HEK293 (cell line): ENCODE results near the gene RTN1.

ENCODE experiments used
- BCL11A ChIP-seq: fragments of 450-650 bp; formaldehyde crosslinking; IDR thresholded peaks from 2 replicates; pipeline ENCODE4 v1.5.1; 2016; ENCODE audit warnings: low read depth, missing biosample characterization, missing genetic modification characterization
- BCL6B ChIP-seq: fragments of 450-650 bp; formaldehyde crosslinking; IDR thresholded peaks from 2 replicates; pipeline ENCODE4 v1.5.1; 2017; ENCODE audit warnings: missing biosample characterization, missing genetic modification characterization
- GFI1B ChIP-seq: fragments of 450-650 bp; formaldehyde crosslinking; IDR thresholded peaks from 2 replicates; pipeline ENCODE4 v1.5.1; 2016; ENCODE audit warnings: missing biosample characterization, missing genetic modification characterization
- GLI2 ChIP-seq: fragments of 450-650 bp; formaldehyde crosslinking; IDR thresholded peaks from 2 replicates; pipeline ENCODE4; 2017; ENCODE audit warnings: missing biosample characterization, missing genetic modification characterization, low read depth, borderline replicate concordance
- GLI4 ChIP-seq: fragments of 450-650 bp; formaldehyde crosslinking; IDR thresholded peaks from 2 replicates; pipeline ENCODE4 v1.5.1; 2016; ENCODE audit warnings: missing biosample characterization, missing genetic modification characterization
- HOXC10 ChIP-seq: sonication (generic); formaldehyde crosslinking; IDR thresholded peaks from 2 replicates; pipeline ENCODE4 v1.8.1; 2023; ENCODE audit warnings: mild to moderate bottlenecking, missing genetic modification reagents
- MZF1 ChIP-seq: fragments of 450-650 bp; formaldehyde crosslinking; IDR thresholded peaks from 2 replicates; pipeline ENCODE4 v1.5.1; 2017; ENCODE audit warnings: missing biosample characterization, missing genetic modification characterization, borderline replicate concordance
- OSR2 ChIP-seq: fragments of 450-650 bp; formaldehyde crosslinking; IDR thresholded peaks from 2 replicates; pipeline ENCODE4 v1.5.1; 2016; ENCODE audit warnings: missing biosample characterization, missing genetic modification characterization
- RBAK ChIP-seq: fragments of 450-650 bp; formaldehyde crosslinking; IDR thresholded peaks from 2 replicates; pipeline ENCODE4 v1.5.1; 2016; ENCODE audit warnings: missing biosample characterization, missing genetic modification characterization
- SCRT2 ChIP-seq: fragments of 450-650 bp; formaldehyde crosslinking; IDR thresholded peaks from 2 replicates; pipeline ENCODE4 v1.5.1; 2016; ENCODE audit warnings: missing biosample characterization, missing genetic modification characterization
- SP7 ChIP-seq: fragments of 450-650 bp; formaldehyde crosslinking; IDR thresholded peaks from 2 replicates; pipeline ENCODE4 v1.5.1; 2016; ENCODE audit warnings: missing biosample characterization, missing genetic modification characterization
- ZBTB17 ChIP-seq: fragments of 450-650 bp; formaldehyde crosslinking; IDR thresholded peaks from 2 replicates; pipeline ENCODE4 v1.5.1; 2016; ENCODE audit warnings: missing biosample characterization, missing genetic modification characterization
- ZBTB20 ChIP-seq: fragments of 450-650 bp; formaldehyde crosslinking; IDR thresholded peaks from 2 replicates; pipeline ENCODE4 v1.5.1; 2016; ENCODE audit warnings: missing biosample characterization, missing genetic modification characterization
- ZIC2 ChIP-seq: fragments of 450-650 bp; formaldehyde crosslinking; IDR thresholded peaks from 2 replicates; pipeline ENCODE4 v1.5.1; 2016; ENCODE audit warnings: missing biosample characterization, missing genetic modification characterization
- ZNF10 ChIP-seq: fragments of 450-650 bp; formaldehyde crosslinking; IDR thresholded peaks from 2 replicates; pipeline ENCODE4 v1.5.1; 2017; ENCODE audit warnings: missing biosample characterization, missing genetic modification characterization
- ZNF133 ChIP-seq: fragments of 450-650 bp; formaldehyde crosslinking; IDR thresholded peaks from 2 replicates; pipeline ENCODE4 v1.5.1; 2016; ENCODE audit warnings: missing biosample characterization, missing genetic modification characterization
- ZNF155 ChIP-seq: fragments of 450-650 bp; formaldehyde crosslinking; IDR thresholded peaks from 2 replicates; pipeline ENCODE4 v1.5.1; 2016; ENCODE audit warnings: missing biosample characterization, missing genetic modification characterization
- ZNF174 ChIP-seq: fragments of 450-650 bp; formaldehyde crosslinking; IDR thresholded peaks from 2 replicates; pipeline ENCODE4 v1.5.0; 2017; ENCODE audit warnings: missing biosample characterization, mild to moderate bottlenecking, missing genetic modification characterization
- ZNF19 ChIP-seq: fragments of 450-650 bp; formaldehyde crosslinking; IDR thresholded peaks from 2 replicates; pipeline ENCODE4; 2016; ENCODE audit warnings: missing biosample characterization, missing genetic modification characterization, low read depth
- ZNF24 ChIP-seq: fragments of 450-650 bp; formaldehyde crosslinking; IDR thresholded peaks from 2 replicates; pipeline ENCODE4 v1.5.1; 2016; ENCODE audit warnings: missing biosample characterization, missing genetic modification characterization
- ZNF248 ChIP-seq: fragments of 450-650 bp; formaldehyde crosslinking; IDR thresholded peaks from 2 replicates; pipeline ENCODE4 v1.5.1; 2017; ENCODE audit warnings: missing biosample characterization, missing genetic modification characterization
- ZNF280C ChIP-seq: fragments of 450-650 bp; formaldehyde crosslinking; IDR thresholded peaks from 2 replicates; pipeline ENCODE4 v1.5.1; 2016; ENCODE audit warnings: missing biosample characterization, missing genetic modification characterization
- ZNF302 ChIP-seq: fragments of 450-650 bp; formaldehyde crosslinking; IDR thresholded peaks from 2 replicates; pipeline ENCODE4 v1.5.1; 2016; ENCODE audit warnings: missing biosample characterization, missing genetic modification characterization, low read depth
- ZNF335 ChIP-seq: fragments of 450-650 bp; formaldehyde crosslinking; conservative IDR thresholded peaks from 2 replicates; pipeline ENCODE4 v1.5.1; 2016; ENCODE audit warnings: missing biosample characterization, missing genetic modification characterization
- ZNF501 ChIP-seq: fragments of 450-650 bp; formaldehyde crosslinking; IDR thresholded peaks from 2 replicates; pipeline ENCODE4 v1.5.1; 2016; ENCODE audit warnings: missing biosample characterization, missing genetic modification characterization
- ZNF530 ChIP-seq: fragments of 450-650 bp; formaldehyde crosslinking; IDR thresholded peaks from 2 replicates; pipeline ENCODE4 v1.5.1; 2016; ENCODE audit warnings: low read depth, missing biosample characterization, missing genetic modification characterization
- ZNF558 ChIP-seq: fragments of 450-650 bp; formaldehyde crosslinking; IDR thresholded peaks from 2 replicates; pipeline ENCODE4 v1.5.1; 2016; ENCODE audit warnings: missing biosample characterization, missing genetic modification characterization
- ZNF600 ChIP-seq: fragments of 450-650 bp; formaldehyde crosslinking; IDR thresholded peaks from 2 replicates; pipeline ENCODE4 v1.5.1; 2016; ENCODE audit warnings: missing biosample characterization, missing genetic modification characterization
- ZNF660 ChIP-seq: fragments of 450-650 bp; IDR thresholded peaks from 2 replicates; pipeline ENCODE4 v1.5.1; 2018; ENCODE audit warnings: missing biosample characterization, mild to moderate bottlenecking, missing genetic modification characterization
- ZNF664 ChIP-seq: fragments of 450-650 bp; formaldehyde crosslinking; IDR thresholded peaks from 2 replicates; pipeline ENCODE4 v1.5.1; 2016; ENCODE audit warnings: missing biosample characterization, missing genetic modification characterization
- ZNF677 ChIP-seq: fragments of 450-650 bp; IDR thresholded peaks from 2 replicates; pipeline ENCODE4 v1.5.0; 2018; ENCODE audit warnings: missing biosample characterization, mild to moderate bottlenecking, missing genetic modification characterization, moderate library complexity
- ZNF701 ChIP-seq: fragments of 450-650 bp; formaldehyde crosslinking; IDR thresholded peaks from 2 replicates; pipeline ENCODE4 v1.5.1; 2016; ENCODE audit warnings: missing biosample characterization, missing genetic modification characterization
- ZNF791 ChIP-seq: fragments of 450-650 bp; formaldehyde crosslinking; IDR thresholded peaks from 2 replicates; pipeline ENCODE4 v1.5.1; 2016; ENCODE audit warnings: missing biosample characterization, missing genetic modification characterization
- ZNF792 ChIP-seq: fragments of 450-650 bp; formaldehyde crosslinking; IDR thresholded peaks from 2 replicates; pipeline ENCODE4 v1.5.1; 2016; ENCODE audit warnings: missing biosample characterization, missing genetic modification characterization
- ZNF830 ChIP-seq: fragments of 450-650 bp; IDR thresholded peaks from 2 replicates; pipeline ENCODE4 v1.5.0; 2018; ENCODE audit warnings: missing biosample characterization, missing genetic modification characterization, low read depth, mild to moderate bottlenecking, moderate library complexity
- ZNF837 ChIP-seq: fragments of 450-650 bp; formaldehyde crosslinking; IDR thresholded peaks from 2 replicates; pipeline ENCODE4 v1.5.1; 2016; ENCODE audit warnings: missing biosample characterization, missing genetic modification characterization
- ZXDB ChIP-seq: fragments of 450-650 bp; formaldehyde crosslinking; IDR thresholded peaks from 2 replicates; pipeline ENCODE4 v1.5.1; 2016; ENCODE audit warnings: missing biosample characterization, missing genetic modification characterization
- TF ChIP-seq, protein P1 (sequence below): fragments of 450-650 bp; formaldehyde crosslinking; IDR thresholded peaks from 2 replicates; pipeline ENCODE4 v1.5.1; 2016; ENCODE audit warnings: missing biosample characterization, missing genetic modification characterization
- TF ChIP-seq, protein P2 (sequence below): sonication (generic); formaldehyde crosslinking; IDR thresholded peaks from 2 replicates; pipeline ENCODE4 v1.8.1; 2022; ENCODE audit warnings: mild to moderate bottlenecking, moderate library complexity, missing genetic modification reagents

Gene RTN1

GRCh38 chr14:59585891-59586554, 284.6 kb downstream of the RTN1 start (continued):
- TF ChIP-seq ZNF133 (tag by site-specific recombination): no peak
- no peak for TF ChIP-seq ZNF335 (tag by site-specific recombination)
- no peak for TF ChIP-seq BCL6B (tag by site-specific recombination)
- TF ChIP-seq ZNF302 (tag by site-specific recombination): no peak
- peak; percentile 67 for TF ChIP-seq ZBTB17 (tag by site-specific recombination)
- no peak for TF ChIP-seq ZNF664 (tag by site-specific recombination)
- TF ChIP-seq ZNF19 (tag by site-specific recombination): no peak
- no peak for TF ChIP-seq GFI1B (tag by site-specific recombination)
- TF ChIP-seq ZNF677 (tag by site-specific recombination): no peak
- TF ChIP-seq ZNF501 (tag by site-specific recombination): no peak
- TF ChIP-seq OSR2 (tag by site-specific recombination): peak; percentile 69
- no peak for TF ChIP-seq SP7 (tag by site-specific recombination)
- no peak for TF ChIP-seq HOXC10 (CRISPR knock-in tag)
- no peak for TF ChIP-seq RBAK (tag by site-specific recombination)
- no peak for TF ChIP-seq ZNF155 (tag by site-specific recombination)
- no peak for TF ChIP-seq ZNF791 (tag by site-specific recombination)
- TF ChIP-seq ZBTB20: no peak
- 0 out of 2 replicates have a peak, but pooled peaks have one; percentile 21 for TF ChIP-seq MZF1 (tag by site-specific recombination)
- TF ChIP-seq ZNF174 (tag by site-specific recombination): no peak
- peak; percentile 72 for TF ChIP-seq ZNF600
- no peak for TF ChIP-seq GLI2 (tag by site-specific recombination)
- TF ChIP-seq BCL11A: peak; percentile 31; the same call in 1 of the 2 replicates
- TF ChIP-seq ZIC2 (tag by site-specific recombination): no peak
- TF ChIP-seq ZNF10 (tag by site-specific recombination): no peak
- TF ChIP-seq ZNF558 (tag by site-specific recombination): no peak
- TF ChIP-seq ZNF530 (tag by site-specific recombination): no peak
- 0 out of 2 replicates have a peak, but pooled peaks have one; percentile 23 for TF ChIP-seq ZXDB (tag by site-specific recombination)
- TF ChIP-seq ZNF701 (tag by site-specific recombination): no peak
- TF ChIP-seq SCRT2: no peak
- no peak for TF ChIP-seq ZNF837
- TF ChIP-seq ZNF24 (tag by site-specific recombination): no peak
- no peak for TF ChIP-seq GLI4 (tag by site-specific recombination)
- no peak for TF ChIP-seq ZNF660 (tag by site-specific recombination)
- TF ChIP-seq ZNF280C (tag by site-specific recombination): no peak
- TF ChIP-seq, protein P1, sequence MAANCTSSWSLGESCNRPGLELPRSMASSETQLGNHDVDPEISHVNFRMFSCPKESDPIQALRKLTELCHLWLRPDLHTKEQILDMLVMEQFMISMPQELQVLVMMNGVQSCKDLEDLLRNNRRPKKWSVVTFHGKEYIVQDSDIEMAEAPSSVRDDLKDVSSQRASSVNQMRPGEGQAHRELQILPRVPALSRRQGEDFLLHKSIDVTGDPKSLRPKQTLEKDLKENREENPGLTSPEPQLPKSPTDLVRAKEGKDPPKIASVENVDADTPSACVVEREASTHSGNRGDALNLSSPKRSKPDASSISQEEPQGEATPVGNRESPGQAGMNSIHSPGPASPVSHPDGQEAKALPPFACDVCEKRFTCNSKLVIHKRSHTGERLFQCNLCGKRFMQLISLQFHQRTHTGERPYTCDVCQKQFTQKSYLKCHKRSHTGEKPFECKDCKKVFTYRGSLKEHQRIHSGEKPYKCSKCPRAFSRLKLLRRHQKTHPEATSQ: no peak
- no peak for TF ChIP-seq ZNF830 (tag by site-specific recombination)
- no peak for TF ChIP-seq ZNF248 (tag by site-specific recombination)
- TF ChIP-seq ZNF792 (tag by site-specific recombination): no peak
- TF ChIP-seq, protein P2, sequence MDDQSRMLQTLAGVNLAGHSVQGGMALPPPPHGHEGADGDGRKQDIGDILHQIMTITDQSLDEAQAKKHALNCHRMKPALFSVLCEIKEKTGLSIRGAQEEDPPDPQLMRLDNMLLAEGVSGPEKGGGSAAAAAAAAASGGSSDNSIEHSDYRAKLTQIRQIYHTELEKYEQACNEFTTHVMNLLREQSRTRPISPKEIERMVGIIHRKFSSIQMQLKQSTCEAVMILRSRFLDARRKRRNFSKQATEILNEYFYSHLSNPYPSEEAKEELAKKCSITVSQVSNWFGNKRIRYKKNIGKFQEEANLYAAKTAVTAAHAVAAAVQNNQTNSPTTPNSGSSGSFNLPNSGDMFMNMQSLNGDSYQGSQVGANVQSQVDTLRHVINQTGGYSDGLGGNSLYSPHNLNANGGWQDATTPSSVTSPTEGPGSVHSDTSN (CRISPR knock-in tag): no peak
